ENCODE measurements around the gene TNFRSF13B.

The TNFRSF13B gene

GRCh38 chr17:16936536-16937310 lies 35.2 kb downstream of the TNFRSF13B start:
- DNase-seq = no peak

DNA sequence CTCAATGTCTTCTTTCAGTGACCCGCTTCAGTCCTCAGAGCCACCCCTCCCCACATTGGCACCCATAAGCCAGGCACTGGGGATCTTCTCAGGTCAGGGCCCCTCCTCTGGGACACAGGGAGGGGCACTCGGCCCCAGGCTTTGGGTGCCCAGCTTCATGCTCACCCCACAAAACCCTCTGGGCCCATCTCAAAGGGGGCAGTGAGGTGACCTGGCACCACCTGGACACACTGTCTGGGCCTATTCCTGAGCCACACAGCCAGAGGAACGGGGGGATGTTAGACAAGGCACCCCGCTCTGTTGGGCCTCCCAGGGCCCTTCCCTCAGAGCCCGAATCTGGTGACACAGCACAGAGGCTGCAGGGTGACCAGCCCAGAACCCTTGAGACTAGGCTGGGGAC lies 36.1 kb downstream of the TNFRSF13B start:
- no peak for DNase-seq

GRCh38 chr17:16935241-16935663 lies 36.7 kb downstream of the TNFRSF13B start:
- no peak for DNase-seq

- DNase-seq = no peak
Observed at GRCh38 chr17:16934836-16935235, 37.1 kb downstream of the TNFRSF13B start.

DNA sequence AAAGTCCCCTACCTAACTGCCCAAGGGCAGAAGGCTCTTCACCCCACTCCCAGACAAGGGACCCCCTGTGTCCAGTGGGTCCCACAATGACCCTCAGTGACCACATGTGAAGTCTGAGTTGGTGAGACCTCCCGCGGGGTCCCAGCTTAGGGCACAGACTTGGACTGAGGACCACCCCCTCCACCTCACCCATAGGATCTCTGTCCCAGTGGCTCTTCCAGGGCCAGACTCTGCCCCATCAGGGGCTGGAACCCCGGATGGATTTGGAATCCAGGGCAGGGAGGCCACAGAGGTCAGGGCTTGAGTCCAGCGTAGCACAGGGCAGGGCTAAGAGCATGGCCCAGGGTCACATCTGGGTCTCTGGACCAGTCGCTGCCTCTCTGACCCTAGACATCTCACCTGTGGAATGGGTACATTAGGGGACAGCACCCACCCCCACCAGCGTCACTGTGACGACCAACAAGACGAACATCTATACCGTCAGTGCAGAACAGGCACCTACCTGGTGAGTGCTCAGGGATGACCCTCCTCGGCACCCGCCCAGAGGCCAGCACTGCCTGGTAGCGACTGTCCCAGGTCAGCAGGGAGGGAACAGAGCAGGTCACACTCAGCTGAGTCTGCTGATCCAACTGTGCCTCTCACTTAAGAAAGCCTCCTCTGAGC lies 37.7 kb downstream of the TNFRSF13B start:
- no peak for DNase-seq

DNA sequence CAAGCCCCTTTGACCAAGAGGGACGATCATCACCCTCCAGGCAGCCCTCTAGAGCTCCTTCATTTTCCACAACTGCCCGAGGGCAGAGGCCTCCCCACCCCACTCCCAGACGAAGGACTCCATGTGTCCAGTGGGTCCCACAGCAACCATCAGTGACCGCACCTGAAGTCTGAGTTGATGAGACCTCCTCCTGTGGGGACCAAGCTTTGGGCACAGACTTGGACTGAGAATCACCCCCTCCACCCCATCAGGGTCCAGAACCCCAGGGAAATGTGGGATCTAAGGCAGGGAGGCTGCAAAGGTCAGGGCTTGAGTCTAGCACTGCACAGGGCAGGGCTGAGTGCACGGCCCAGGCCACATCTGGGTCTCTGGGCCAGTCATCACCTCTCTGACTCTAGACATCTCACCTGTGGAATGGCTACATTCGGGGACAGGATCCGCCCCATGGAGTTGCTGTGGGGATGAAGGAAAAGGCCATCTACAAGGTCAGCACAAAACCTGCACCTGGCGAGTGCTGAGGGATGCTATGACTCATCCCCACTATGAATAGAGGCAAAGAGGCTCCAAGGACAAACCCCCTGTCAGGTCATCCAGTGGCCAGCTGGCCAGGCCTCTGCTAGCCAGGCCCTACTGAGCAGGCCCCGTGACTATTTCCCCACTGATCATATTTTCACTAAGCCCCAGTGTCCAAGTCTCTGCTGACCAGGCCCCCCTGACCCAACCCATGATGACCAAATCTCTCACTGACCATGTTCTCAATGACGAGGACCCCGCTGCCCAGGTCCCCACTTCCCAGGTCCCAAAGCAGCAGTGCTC lies 38.4 kb downstream of the TNFRSF13B start:
- DNase-seq = no peak

GRCh38 chr17:16932611-16933010 lies 39.3 kb downstream of the TNFRSF13B start:
- DNase-seq = no peak

- DNase-seq = no peak
Observed at GRCh38 chr17:16932156-16932555, 39.8 kb downstream of the TNFRSF13B start.

DNA sequence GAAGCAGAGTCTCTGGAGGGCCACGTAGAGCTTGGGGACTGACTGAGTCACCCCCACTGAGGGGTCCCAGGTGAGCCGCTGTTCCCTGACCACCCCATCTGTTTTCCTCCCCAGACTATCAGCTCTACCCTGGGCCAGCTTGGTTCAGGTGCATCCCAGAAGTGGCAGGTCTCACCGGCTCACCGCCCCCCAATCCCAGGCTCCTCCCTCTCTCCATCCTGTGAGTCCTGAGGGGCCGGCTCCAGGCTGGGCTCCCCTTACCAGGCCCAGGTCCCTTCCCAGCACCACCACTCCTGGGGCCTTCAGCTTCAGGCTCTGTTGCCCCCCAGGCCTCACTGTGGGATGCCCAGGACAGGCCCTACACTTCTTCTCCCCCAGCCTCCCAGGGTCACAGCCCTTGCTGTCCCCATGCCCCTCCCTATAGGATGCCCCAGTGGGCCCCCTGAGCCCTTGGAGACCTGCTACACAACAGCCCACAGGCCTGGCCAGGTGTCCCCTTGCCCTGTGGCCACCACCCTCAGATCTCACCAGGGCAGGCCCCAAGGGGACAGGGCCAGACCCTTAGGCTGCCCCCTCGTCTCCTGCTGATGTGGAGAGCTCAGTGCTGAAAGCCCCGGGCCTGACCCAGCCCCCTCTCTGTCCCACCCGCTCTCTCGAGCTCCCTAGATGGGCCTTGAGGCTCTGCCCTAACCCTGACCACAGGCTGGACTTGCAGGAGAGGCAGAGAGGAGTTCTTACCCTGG lies 40.4 kb downstream of the TNFRSF13B start:
- no peak for DNase-seq

DNA sequence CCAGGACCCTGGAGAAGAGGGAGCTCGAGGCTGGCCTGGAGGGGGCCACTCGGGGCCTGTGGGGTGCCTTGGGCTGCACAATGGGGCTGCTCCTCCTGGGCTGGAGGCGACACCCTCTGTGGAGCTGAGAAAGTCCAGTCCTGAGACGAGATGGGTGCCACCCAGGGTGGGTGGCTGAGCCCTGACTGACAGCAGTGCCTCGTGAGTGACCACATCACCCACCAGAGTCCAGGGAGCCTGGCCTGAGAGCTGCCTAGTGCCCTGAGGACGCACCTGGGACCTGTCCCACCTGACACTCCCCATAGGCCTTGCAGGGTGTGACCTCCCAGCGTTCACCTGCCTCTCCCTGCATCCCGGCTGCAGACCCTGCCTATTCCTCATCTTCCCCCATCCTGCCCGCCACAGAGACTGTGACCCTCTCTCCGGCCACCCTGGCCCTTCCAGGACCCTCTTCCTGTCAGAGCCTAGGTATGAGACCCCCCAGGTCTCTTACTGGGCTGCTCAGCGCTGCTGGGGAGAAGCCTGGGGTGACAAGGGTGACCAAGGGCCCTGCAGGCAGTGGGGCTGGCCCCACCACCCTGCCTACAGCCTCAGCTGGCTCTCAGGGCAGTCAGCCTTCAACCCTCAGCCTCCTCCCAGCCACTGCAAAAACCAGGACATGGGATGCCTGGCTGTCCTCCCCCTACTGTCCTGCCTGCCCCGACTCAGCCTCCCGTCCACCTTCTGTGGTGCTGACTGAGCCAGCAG lies 41.2 kb downstream of the TNFRSF13B start:
- DNase-seq = no peak

DNA sequence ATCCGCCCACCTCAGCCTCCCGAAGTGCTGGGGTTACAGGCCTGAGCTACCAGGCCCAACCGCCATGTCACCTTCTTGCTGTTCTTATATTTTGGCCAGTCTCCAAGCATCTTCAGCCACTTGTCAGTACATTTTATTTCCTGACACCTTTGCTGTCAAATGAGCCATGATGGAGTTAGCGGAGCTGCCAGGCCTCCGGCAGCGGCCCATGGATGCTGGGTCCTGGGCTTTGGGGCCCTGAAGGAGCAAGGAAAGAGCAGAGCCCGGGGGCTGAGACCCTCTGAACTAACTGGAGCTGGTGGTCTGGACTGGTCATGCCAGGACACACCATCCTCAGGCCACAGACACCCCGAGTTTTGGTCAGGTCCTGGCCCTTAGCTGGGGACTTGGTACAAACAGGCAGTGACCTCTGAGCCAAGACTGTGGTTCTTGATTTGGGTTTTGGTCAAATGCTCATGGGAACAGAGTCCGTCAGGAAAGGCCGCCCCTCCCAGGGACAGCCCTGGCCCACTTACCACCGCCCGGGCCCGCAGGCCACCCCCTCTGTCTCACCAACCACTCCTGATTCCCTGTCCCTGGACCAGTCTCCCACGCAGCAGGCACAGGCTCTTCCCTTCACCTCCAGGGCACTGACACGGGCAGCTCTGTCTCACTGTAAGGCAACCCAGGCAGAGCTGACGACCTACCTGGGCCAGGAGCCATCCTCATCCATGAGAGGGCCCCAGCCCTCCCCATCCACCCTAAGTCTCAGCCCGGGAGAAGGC lies 42.0 kb downstream of the TNFRSF13B start:
- no peak for DNase-seq

- no peak for DNase-seq
Observed at GRCh38 chr17:16929035-16929680, 42.8 kb downstream of the TNFRSF13B start.

GRCh38 chr17:16928406-16929034 lies 43.4 kb downstream of the TNFRSF13B start:
- peak; percentile 12 for DNase-seq

DNA sequence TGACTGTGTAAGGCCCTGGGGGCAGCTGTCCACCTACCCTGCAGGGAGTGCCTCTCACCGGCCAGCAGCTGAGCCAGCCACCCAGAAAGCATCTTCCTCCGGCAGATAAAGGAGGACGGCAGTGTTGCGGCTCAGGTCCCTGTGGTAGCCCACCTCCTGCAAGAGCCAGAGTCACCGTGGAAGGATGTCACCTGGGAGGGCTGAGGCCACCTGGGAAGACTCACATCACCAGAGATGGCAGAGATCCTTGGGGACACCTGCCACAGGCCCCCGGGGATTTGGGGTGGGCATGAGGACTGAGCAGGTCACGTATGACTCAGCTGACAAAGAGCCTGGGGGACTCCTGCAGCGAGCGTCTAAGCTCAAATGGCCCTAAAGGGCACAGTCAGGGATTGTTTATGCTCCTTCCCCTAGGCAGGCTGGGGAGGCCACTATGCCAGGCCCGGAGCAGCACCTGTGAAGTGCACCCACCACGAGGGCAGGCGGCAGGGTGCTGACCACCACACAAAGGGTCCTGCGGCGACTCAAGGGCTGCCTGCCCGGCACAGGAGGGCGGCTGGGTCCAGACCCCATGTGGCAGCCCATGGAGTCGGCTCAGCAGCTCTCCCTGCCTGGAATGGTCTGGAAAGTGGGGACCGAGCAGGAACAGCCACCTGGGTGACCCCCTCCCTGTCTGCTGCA lies 44.1 kb downstream of the TNFRSF13B start:
- no peak for DNase-seq

- no peak for DNase-seq
Observed at GRCh38 chr17:16926571-16927451, 45.1 kb downstream of the TNFRSF13B start.

- DNase-seq = no peak
Observed at GRCh38 chr17:16926061-16926511, 45.8 kb downstream of the TNFRSF13B start.

DNA sequence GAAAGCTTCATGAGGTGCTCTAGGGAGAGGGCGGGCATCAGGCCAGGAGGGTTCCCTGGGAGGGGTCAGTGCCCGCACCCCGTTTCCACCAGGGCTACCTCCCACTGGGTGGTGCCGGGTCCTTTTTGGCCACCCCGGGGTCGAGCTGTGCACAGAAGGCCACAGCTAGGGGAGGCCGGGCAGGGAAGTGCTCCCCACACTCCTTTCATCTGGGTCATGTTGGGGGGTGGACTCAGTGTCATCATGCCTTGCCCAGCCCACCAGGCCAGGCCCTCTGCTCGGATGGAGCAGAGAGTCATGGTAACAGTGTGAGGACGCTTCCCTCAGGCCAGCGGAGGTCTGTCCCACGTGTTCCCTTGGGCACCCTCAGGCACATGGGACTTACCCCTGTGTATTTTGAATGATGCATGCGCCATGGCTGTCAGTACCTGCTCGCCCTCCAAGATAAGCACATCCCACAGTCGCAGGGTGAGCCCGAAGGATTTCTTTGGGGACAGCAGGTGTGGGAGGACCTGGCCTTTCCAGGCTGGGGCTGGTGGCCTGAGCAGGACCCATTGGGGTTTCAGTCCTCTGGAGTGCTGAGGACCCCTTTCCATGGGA lies 46.4 kb downstream of the TNFRSF13B start:
- no peak for DNase-seq

Data from MV-4-11 (cell line).